SU-DHL-6 (cell line): ENCODE data around the gene ATP6V0D1.

Source experiments
- H2AFZ ChIP-seq: fragments of 200-600 bp; sonication (generic); 2 replicates; pipeline ENCODE4 v1.6.1; 2014; ENCODE audit warnings: low read depth, mild to moderate bottlenecking, moderate library complexity, mixed read lengths, antibody characterized with exemption, low read length; ENCODE audit not compliant: severe bottlenecking
- H3F3A ChIP-seq: fragments of 200-600 bp; shearing (Covaris generic); 2 replicates; pipeline ENCODE4 v1.6.0; 2016; ENCODE audit warnings: antibody characterized with exemption, mild to moderate bottlenecking; ENCODE audit not compliant: insufficient read depth
- H3K27ac ChIP-seq: fragments of 200-600 bp; sonication (generic); 2 replicates; pipeline ENCODE4 v1.5.1; 2016; ENCODE audit warnings: low read depth, mild to moderate bottlenecking, low read length, moderate library complexity, mixed read lengths
- H3K27me3 ChIP-seq: fragments of 200-600 bp; sonication (generic), shearing (Covaris generic); 2 replicates; pipeline ENCODE4 v1.6.0; 2014; ENCODE audit warnings: mild to moderate bottlenecking, low read length
- H3K36me3 ChIP-seq: fragments of 200-600 bp; sonication (generic); 2 replicates; pipeline ENCODE4 v1.6.1; 2014; ENCODE audit warnings: mild to moderate bottlenecking, low read length, mixed read lengths
- H3K4me2 ChIP-seq: fragments of 300-600, 200-600 bp; shearing (Covaris generic), sonication (generic); 2 replicates; pipeline ENCODE4 v1.6.0; 2014; ENCODE audit warnings: low read length, low read depth, mild to moderate bottlenecking; ENCODE audit not compliant: poor library complexity, severe bottlenecking
- H3K4me3 ChIP-seq: fragments of 200-600 bp; sonication (generic); 2 replicates; pipeline ENCODE4 v1.5.1; 2014; ENCODE audit warnings: antibody characterized with exemption, low read length, mild to moderate bottlenecking, mixed read lengths; ENCODE audit not compliant: insufficient read depth, poor library complexity, severe bottlenecking
- H3K79me2 ChIP-seq: fragments of 200-600 bp; sonication (generic); 2 replicates; pipeline ENCODE4 v1.6.1; 2014; ENCODE audit warnings: mild to moderate bottlenecking, low read length, moderate library complexity; ENCODE audit not compliant: insufficient read depth
- H3K9ac ChIP-seq: fragments of 200-600 bp; sonication (generic); 2 replicates; pipeline ENCODE4 v1.7.0; 2014; ENCODE audit warnings: mild to moderate bottlenecking, low read length
- H3K9me2 ChIP-seq: fragments of 200-600 bp; sonication (generic); replicated peaks from 2 replicates; pipeline ENCODE4 v1.6.1; 2014; ENCODE audit warnings: low read length; ENCODE audit not compliant: insufficient read depth
- H3K9me3 ChIP-seq: fragments of 200-600 bp; sonication (generic); 2 replicates; pipeline ENCODE4 v1.6.1; 2014; ENCODE audit warnings: low read length, mixed read lengths; ENCODE audit not compliant: insufficient read depth
- H4K20me1 ChIP-seq: fragments of 200-600 bp; sonication (generic); 2 replicates; pipeline ENCODE4 v1.6.1; 2014; ENCODE audit warnings: low read depth, mild to moderate bottlenecking, antibody characterized with exemption, low read length, moderate library complexity, mixed read lengths
- CTCF ChIP-seq: fragments of 200-600 bp; sonication (generic); IDR thresholded peaks from one replicate; pipeline ENCODE4 v1.5.1; 2017; ENCODE audit warnings: antibody characterized with exemption, mild to moderate bottlenecking, low read length, moderate library complexity; ENCODE audit not compliant: insufficient read depth, poor library complexity, severe bottlenecking
- EZH2phosphoT487 ChIP-seq: fragments of 200-600 bp; sonication (generic), shearing (Covaris generic); conservative IDR thresholded peaks from 2 replicates; pipeline ENCODE4 v1.6.1; 2018; ENCODE audit warnings: mild to moderate bottlenecking, antibody characterized with exemption, low read length, moderate library complexity, mixed read lengths

Gene ATP6V0D1

GRCh38 chr16:67436640-67437193 lies 44.2 kb downstream of the ATP6V0D1 start:
- no peaks in the 10 kb centered on the region for H3F3A ChIP-seq
- H3K9ac ChIP-seq, result no peak overlapping the region
- H4K20me1 ChIP-seq, result no peaks in the 10 kb centered on the region
- H3K4me3 ChIP-seq, result no peak overlapping the region
- TF ChIP-seq EZH2phosphoT487, result no peak
- TF ChIP-seq CTCF, result no peak
- no peaks in the 10 kb centered on the region for H3K79me2 ChIP-seq
- H3K36me3 ChIP-seq, result no peaks in the 10 kb centered on the region
- no peaks in the 10 kb centered on the region for H3K9me2 ChIP-seq
- no peaks in the 10 kb centered on the region for H3K9me3 ChIP-seq
- H2AFZ ChIP-seq, result no peak overlapping the region
- H3K4me2 ChIP-seq, result no peak overlapping the region
- no peak overlapping the region for H3K27ac ChIP-seq
- no peaks in the 10 kb centered on the region for H3K27me3 ChIP-seq

- TF ChIP-seq CTCF, result no peak
- TF ChIP-seq EZH2phosphoT487, result no peak
- Histone ChIP-seq H3K79me2 (no peaks in the 10 kb centered on the region), H3K9me3 (no peaks in the 10 kb centered on the region), H3K27me3 (no peaks in the 10 kb centered on the region), H3K27ac (no peak overlapping the region), H3K9ac (no peak overlapping the region), H3K4me2 (no peak overlapping the region), H3F3A (no peaks in the 10 kb centered on the region), H3K9me2 (no peaks in the 10 kb centered on the region), H3K4me3 (no peak overlapping the region), H3K36me3 (no peaks in the 10 kb centered on the region), H2AFZ (no peak overlapping the region), H4K20me1 (no peaks in the 10 kb centered on the region)
Observed at GRCh38 chr16:67435758-67436164, 45.2 kb downstream of the ATP6V0D1 start.

GRCh38 chr16:67433131-67433719 lies 47.7 kb downstream of the ATP6V0D1 start:
- no peak overlapping the region for H3K9ac ChIP-seq
- H4K20me1 ChIP-seq, result no peaks in the 10 kb centered on the region
- H3K9me2 ChIP-seq, result no peaks in the 10 kb centered on the region
- no peak overlapping the region for H3K4me3 ChIP-seq
- TF ChIP-seq EZH2phosphoT487, result no peak
- TF ChIP-seq CTCF, result no peak
- no peaks in the 10 kb centered on the region for H3K36me3 ChIP-seq
- H3K4me2 ChIP-seq, result no peak overlapping the region
- H3K27ac ChIP-seq, result no peak overlapping the region
- no peaks in the 10 kb centered on the region for H3F3A ChIP-seq
- H3K27me3 ChIP-seq, result no peaks in the 10 kb centered on the region
- H3K9me3 ChIP-seq, result no peaks in the 10 kb centered on the region
- no peaks in the 10 kb centered on the region for H3K79me2 ChIP-seq
- H2AFZ ChIP-seq, result no peak overlapping the region
